HG03469 (cell line): ENCODE results near the gene HECTD4.
"Not testable (repeated sequence)": the region's sequence is repeated elsewhere in the genome, so short reads cannot be mapped to it uniquely, and the experiment has no call there.

ENCODE experiments used
- ATAC-seq: cut with Tn5 transposase; IDR thresholded peaks from one replicate; pipeline ENCODE4 v1.9.1; 2021; ENCODE audit warnings: mild to moderate bottlenecking, moderate library complexity, moderate number of reproducible peaks; ENCODE audit not compliant: unreplicated experiment

The HECTD4 gene

DNA sequence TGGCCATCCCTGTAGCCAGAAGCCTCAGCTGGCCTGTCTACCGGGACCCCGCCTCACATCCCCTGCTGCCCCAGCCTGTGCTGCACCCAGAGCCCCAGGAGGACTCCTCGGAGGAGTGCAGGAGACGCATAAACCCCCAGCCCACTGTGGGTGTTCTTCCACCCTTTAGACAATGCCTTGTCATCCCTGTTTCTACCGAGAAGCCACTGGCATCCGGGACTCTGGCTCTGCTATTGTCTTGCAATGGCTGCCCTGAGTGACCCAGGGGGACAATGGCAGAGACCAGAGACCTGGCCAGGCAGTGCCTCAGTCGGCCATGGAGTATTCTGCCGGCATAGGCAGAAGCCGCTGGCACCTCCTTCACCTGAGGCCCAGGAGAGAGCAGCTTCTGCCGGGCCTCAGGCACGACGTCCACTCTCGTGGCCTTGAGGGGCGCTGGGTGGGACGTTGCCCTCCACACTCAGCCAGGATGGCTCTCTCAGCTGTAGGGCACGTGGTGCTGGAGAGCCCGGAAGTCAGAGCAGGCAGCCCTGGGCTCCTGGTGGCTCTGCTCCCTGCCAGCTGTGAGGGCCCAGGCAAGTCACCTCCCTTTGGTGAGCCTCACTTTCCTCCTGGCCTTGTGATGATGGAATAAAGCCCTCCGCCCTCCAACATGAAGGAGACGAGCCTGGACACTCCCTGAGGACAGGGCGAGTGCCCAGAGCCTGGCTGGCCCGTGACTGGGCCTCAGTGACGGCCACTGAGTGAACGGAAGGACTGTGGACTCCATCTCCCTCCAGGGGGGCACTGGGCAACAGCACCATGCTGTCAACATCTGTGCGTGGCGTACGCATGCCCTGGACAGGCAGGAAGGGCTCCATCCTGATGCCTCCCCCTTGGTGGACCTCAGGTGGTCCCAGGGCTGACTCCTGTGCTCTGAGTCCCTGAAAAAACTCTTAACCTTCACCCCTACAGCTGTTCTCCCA is 215.9 kb downstream of the HECTD4 start:
- ATAC-seq = no peak

DNA sequence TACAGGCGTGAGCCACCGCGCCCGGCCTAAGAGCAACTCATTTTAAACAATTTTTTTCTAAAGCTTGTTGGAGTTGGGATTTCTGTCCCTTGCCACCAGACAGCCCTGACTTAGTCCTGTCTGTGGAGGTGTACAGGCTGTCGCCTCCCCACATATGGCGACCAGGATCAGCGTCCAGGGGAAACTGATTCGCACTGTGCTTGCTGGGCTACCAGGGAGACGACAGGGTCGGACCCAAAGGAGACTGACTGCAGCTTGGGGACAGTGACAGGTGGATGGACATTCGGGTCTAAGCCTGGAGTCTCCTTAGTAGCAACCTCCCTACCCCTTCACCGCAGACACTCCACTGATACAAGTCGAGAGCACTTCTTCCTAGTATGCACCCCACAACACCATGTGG is 216.6 kb downstream of the HECTD4 start:
- ATAC-seq = no peak

DNA sequence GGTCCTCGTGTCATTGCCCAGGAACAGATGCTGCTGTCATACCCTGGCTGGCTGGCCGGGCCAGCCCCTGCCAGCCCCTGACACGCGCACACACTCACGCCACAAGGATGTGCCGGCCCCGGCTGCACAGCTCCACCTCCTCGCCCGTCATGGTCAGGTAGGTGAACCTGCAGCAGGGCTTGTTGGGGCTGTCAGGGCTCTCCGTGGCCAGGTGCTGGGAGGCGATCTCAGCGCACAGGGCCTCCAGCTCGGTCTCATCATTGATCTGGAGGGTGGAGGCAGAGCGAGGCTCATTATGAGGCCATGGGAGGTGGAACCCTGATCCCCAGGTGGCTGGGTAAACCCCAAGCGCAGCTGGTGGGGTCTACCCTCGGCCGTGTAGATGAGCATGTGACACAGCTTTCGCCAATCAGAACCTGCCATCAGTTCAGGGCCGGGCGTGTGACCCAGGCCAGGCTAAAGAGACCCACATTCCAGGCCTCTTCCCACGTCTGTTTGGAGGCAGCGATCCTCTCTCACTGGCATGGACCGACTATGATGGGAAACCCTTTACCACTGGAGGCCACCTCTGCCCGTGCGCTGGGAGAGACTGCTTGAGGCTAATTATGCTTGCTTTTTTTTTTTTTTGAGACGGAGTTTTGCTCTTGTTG is 218.1 kb downstream of the HECTD4 start:
- ATAC-seq = no peak

DNA sequence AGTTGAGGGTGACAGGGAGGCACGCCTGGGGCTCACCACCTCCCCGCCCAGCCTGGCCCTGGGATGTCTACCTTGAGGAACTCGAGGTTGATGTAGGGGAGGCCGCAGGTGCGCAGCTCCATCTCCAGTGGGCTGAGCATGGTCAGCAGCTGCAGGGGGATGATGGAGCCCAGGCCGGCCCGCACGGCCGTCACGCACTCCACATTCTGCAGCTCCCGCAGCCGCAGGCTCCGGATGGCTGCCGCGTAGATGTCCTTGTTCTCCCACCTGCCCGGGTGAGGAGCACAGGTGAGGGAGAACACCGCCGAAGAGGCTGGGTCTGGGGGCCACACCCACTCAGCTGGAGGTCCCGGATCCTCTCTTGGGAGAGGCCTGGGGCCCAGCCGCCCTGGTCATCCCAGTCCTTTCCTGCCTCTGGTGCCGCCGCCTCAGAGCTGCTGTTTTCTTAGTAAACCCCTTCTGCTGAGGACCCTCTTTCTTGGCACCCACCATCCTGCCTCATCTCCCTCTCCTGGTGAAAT is 218.7 kb downstream of the HECTD4 start:
- ATAC-seq = no peak

DNA sequence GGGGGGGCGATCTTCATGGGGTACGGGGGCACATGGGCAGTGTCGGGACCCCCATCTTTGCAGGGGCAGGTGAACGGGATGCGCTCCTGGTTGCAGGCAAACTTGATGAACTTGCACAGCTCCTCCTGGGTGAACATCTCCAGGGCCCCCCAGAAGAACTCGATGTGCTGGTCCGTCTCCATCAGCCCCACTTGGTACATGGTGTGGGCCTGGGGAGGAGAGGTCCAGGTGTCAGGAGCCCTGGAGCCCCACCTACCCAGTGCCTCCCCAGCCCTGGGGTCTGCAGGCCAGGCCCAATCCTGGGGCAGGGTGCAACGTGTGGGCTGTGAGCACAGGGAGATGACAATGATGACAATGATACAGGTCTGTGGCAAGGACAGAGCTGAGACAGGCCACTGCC is 219.2 kb downstream of the HECTD4 start:
- ATAC-seq = no peak

DNA sequence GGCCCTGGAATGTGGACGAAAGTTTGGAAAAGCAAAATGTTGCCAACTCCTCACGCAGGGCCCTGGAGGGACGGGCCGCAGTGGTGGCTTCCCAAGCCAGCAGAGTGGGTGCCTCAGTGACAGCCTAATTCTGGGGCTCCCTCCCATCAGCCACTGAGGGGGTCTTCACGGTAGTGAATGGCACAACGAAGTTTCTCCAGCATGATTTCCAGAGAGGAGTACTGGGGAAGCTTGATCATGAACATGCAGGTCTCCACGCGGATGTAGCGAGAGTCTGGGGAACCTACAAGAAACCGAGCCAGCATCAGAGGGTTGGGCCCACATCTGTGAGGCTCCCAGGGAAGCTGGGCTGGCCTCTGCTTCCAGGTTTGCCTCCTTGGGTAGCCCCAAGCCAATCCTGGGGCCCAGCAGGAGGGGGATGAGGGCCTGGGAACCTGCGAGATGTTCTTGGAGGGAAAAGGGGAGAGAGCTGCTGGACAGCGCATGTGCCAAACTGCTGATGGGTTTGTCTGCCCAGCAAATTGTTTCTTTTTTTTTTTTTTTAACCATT is 219.9 kb downstream of the HECTD4 start:
- ATAC-seq = no peak

DNA sequence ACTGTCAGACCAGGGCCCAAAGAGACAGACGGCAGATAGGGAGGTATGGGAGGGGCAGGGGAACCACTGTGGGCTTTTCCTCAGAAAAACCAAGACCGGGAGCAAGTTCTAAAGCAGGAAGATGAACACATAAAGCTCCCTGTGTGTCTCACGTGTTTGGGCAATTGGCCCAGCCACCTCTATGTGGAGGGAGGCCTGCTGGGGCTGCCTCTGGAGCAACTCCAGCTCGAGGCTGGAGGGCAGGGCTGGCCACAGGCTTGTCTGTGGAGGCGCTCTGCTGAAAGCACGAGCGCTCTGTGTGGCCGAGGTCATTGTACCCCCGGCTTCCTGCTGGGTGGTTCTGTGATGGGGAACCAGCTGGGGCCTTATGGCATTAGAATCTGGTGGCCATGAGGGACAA is 220.5 kb downstream of the HECTD4 start:
- no peak for ATAC-seq

DNA sequence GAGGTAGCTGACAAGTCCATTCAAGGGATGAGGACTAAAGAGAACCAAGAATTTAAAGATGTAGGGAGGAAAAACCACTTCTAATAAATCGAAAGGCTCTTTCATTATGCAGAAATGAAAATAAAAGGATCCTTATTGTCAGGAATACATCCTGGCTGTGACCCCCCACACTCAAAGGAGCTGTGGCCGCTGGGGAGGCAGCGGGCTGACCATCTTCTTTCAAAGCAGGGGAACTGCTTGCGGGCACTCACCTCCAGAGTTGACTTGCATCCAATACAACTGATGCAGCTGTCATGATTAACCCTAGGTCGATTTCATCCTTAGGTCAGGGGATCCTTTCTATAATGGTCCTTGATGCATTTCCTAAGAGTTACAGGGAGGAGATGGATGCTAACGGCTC is 221.6 kb downstream of the HECTD4 start:
- no peak for ATAC-seq

DNA sequence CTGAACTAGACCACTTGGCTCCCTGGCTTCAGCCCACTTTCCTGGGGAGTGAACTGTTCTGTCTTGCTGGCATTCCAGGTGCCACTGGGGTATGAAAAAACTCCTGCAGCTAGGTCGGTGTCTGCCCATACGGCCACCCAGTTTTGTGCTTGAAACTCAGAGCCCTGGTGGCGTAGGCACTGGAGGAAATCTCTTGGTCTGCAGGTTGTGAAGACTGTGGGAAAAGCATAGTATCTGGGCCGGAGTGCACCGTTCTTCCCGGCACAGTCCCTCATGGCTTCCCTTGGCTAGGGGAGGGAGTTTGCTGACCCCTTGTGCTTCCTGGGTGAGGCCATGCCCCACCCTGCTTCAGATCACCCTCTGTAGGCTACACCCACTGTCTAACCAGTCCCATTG is 223.1 kb downstream of the HECTD4 start:
- no peak for ATAC-seq

DNA sequence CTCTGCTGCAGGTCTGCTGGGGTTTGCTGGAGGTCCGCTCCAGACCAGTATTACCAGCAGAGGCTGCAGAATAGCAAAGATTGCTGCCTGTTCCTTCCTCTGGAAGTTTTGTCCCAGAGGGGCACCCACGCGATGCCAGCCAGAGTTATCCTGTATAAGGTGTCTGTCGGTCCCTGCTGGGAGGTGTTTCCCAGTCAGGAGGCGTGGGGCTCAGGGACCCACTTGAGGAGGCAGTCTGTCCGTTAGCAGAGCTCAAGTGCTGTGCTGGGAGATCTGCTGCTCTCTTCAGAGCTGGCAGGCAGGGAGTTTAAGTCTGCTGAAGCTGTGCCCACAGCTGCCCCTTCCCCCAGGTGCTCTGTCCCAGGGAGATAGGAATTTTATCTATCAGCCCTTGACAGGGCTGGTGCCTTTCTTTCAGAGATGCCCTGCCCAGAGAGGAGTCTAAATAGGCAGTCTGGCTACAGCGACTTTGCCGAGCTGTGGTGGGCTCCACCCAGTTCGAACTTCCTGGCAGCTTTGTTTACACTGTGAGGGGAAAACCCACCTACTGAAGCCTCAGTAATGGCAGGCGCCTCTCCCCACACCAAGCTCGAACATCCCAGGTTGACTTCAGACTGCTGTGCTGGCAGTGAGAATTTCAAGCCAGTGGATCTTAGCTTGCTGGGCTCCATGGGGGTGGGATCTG is 223.6 kb downstream of the HECTD4 start:
- not testable (repeated sequence) for ATAC-seq

DNA sequence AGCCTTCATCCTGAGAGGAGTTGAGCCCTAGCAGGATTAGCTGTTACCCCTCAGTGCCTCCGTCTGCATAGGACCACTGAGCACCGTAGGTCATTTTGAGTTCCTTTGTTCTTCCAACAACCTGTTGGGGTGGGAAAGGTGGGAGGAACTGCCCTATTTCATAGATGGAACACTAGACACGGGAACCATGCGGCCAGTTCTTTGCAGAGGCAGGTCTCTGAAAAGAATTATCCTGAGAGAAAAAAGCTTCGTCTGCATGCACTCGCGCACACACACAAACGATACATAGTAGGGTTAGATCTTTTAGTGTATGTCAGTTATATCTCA is 228.4 kb downstream of the HECTD4 start:
- ATAC-seq = no peak

DNA sequence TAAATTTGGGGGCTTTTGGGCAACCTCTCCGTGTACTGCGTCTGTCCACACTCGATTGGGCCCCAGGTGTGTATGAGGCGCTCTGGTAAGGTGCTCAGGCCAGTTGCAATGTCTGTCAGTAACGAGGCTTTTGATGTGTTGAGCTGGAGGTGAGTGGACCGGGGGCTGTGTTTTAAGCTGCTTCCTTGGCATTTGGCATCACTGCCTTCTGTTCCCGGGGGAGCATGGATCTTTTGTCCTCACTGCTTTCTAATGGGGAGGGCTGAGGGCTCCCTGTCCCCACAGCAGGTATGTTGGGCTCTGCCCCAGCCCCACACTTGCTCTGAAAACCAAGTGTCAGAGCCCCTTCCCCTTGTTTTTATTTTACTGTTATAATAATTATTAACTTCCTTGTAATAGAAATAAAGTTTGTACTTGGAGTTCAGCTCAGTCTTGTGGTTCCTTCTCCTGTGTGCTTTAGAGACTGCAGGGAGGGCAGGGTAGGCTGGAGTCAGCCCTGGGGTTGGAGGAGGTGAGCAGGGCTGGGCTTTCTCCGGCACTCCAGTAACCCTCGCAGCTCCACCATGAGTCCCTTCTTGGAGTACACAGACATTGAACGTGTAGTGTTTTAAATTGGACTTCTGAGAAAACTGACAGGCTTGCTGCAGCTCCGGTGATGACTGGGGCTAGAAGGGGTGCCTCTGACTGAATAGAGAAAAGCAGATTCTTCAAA is 228.9 kb downstream of the HECTD4 start:
- no peak for ATAC-seq

DNA sequence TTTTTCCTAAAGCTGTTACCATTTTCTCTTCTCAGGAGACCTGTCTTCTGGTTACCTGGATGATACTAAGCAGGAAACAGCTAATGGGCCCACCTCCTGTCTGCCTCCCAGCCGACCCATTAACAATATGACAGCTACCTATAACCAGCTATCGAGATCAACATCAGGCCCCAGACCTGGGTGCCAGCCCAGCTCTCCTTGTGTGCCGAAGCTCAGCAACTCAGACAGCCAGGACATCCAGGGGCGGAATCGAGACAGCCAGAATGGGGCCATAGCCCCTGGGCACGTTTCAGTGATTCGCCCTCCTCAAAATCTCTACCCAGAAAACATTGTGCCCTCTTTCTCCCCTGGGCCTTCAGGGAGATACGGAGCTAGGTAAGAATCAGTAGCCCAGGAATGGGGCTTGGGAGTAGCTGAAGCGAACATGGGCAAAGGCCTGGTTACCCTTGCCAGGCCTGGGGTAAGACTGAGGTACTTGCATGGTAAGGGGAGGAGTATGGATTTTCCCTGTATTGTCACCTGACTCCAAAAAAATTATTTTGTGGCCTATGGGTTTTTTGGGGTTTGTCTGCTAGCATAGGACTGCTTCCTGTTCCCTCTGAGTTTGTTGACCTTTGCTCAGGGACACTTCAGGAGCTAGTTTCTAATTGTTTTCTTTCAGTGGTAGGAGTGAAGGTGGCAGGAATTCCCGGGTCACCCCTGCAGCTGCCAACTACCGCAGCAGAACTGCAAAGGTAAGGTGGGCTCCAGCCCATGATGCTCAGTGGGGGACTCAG is 230.3 kb downstream of the HECTD4 start:
- ATAC-seq = no peak

DNA sequence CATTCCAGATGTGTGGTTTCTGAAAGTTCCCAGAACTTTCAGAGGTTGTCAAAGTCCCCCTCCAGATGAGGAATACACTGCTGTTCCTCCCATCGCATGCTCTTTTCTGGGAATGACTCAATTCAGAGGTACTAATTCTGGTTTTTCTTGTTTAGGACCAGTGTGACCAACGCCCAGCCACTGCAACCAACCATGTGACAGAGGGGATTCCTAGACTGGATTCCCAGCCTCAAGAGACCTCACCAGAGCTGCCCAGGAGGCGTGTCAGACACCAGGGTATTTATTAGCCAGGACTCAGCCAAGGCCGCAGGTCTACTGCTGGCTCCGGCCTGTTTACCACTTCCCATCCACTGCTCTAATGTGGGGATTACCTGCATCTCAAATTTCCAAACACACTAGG is 232.6 kb downstream of the HECTD4 start:
- no peak for ATAC-seq

DNA sequence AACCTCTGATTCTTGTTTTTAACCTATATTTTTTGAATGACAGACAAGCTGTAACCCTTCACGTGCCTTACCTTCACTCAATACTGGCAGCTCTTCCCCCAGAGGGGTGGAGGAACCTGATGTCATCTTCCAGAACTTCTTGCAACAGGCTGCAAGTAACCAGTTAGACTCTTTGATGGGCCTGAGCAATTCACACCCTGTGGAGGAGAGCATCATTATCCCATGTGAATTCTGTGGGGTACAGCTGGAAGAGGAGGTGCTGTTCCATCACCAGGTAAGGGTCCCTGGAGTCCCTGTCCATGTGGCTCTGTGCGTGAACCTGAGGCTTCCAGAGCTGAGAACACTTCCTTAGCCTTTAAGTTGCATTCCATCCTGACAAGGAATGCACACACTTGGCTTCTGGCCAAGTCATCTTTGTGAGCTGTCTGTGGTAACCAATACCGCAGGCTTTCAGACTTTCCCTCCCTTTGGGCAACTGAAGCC is 234.2 kb downstream of the HECTD4 start:
- ATAC-seq = no peak

DNA sequence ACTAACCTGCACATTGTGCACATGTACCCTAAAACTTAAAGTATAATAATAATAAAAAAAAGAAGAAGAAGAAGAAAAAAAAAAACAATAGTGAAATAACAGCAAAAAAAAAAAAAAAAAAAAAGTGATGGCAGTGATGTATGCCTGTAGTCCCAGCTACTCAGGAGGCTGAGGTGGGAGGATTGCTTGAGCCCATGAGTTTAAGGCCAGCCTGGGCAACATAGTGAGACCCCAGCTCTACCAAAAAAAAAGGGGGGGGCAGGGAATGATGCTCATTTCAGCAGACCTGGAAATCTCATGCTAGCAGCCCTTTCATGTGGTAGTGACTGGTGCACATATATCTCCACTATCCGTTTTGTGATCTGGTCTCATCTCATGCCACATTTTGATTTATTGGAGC is 236.1 kb downstream of the HECTD4 start:
- ATAC-seq = no peak

DNA sequence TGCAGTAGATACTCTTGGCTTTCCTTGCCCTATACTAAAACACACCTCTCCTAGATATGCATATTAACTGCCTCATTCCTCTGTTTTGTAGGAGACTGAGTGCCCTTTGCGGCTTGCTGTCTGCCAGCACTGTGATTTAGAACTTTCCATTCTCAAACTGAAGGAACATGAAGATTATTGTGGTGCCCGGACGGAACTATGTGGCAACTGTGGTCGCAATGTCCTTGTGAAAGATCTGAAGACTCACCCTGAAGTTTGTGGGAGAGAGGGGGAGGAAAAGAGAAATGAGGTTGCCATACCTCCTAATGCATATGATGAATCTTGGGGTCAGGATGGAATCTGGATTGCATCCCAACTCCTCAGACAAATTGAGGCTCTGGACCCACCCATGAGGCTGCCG is 241.5 kb downstream of the HECTD4 start:
- ATAC-seq = no peak

DNA sequence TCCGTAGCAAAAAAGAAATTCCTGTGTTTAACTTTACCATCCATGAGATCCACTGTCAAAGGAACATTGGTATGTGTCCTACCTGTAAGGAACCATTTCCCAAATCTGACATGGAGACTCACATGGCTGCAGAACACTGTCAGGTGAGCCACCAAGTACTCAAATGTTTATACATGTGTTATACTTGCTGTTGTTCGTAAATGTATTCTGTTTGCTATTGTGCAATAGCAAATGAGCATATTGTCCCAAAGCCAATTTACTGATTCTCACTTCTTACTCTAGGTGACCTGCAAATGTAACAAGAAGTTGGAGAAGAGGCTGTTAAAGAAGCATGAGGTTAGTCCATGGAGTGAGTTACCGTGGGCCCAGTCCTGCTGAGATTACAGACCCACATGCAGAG is 247.5 kb downstream of the HECTD4 start:
- no peak for ATAC-seq

DNA sequence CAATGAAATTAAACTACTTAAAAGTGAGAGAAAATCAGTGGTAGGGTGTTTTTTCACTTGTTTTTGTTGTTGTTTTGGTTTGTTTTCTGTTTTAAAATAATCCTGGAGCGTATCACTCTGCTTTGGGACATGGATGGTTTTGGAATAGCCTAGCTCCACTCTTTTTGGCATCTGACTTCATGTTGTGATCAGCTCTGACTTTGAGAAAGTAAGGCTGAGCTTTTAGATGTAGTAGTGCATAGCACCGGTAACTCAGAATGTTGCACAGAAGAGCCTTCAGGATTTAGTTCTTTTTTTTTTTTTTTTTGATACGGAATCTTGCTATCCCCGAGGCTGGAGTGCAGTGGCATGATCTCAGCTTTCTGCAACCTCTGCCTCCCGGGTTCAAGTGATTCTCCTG is 248.8 kb downstream of the HECTD4 start:
- ATAC-seq = no peak

DNA sequence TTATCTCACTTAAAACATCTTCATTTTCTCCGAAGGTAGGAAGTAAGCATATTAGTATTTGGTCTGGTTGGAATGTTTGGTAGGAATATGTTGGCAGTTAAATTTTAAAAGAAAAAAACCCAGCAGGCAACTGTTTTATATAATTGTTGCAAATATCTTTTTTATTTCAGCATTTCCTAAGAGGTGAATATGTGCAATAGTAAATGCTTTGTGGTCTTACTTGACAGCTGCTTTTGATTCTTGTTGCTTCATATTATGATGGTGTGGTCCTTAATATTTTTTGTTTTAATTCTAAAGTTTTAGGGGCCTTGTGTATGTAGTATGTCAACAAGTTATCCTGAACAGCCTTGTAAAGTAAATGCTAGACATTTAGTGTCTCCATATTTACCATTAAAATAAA is 250.5 kb downstream of the HECTD4 start:
- no peak for ATAC-seq
